Ascending aorta (tissue), 2 donors: ENCODE results near the gene GPR68. TPM values are rescaled to one million over a fixed set of nuclear protein-coding genes. Genes with fewer than 3 reads are reported as not detected.

ENCODE experiments used
- DNase-seq, 2 donors: peaks; one replicate each; pipeline ENCODE4 v3.0.0-alpha.2; 2019; ENCODE audit warnings: low spot score in 2 of 2
- H3K27ac ChIP-seq, 2 donors: fragments of 200-600 bp; sonication (generic); one replicate each; pipeline ENCODE4 v1.5.1; 2016 to 2017; ENCODE audit warnings: mild to moderate bottlenecking in 1 of 2
- H3K27me3 ChIP-seq: fragments of 200-600 bp; sonication (generic); one replicate; pipeline ENCODE4 v1.5.1; 2017
- H3K36me3 ChIP-seq, 2 donors: fragments of 200-600 bp; sonication (generic); one replicate each; pipeline ENCODE4 v1.5.1; 2016
- H3K4me1 ChIP-seq, 2 donors: fragments of 200-600 bp; sonication (generic); one replicate each; pipeline ENCODE4 v1.5.1; 2016 to 2017; ENCODE audit warnings: mild to moderate bottlenecking in 1 of 2
- H3K4me3 ChIP-seq, 2 donors: fragments of 200-600 bp; sonication (generic); one replicate each; pipeline ENCODE4 v1.5.1; 2016 to 2017; ENCODE audit warnings: mild to moderate bottlenecking in 1 of 2
- H3K9me3 ChIP-seq, 2 donors: fragments of 200-600 bp; sonication (generic); one replicate each; pipeline ENCODE4 v1.5.1; 2016
- intact Hi-C: fragments of 100-400 bp; cut with DNase I; formaldehyde crosslinking; loops from one replicate; pipeline ENCODE4 v1.15.1; 2023
- total RNA-seq: library from RNA; depleted of rRNA; stranded (reverse); fragments of >200 nt; gene quantifications from one replicate; pipeline ENCODE4 v1.1.0, GENCODE V29; 2016
- TF ChIP-seq, protein P1 (sequence below), 3 experiments: fragments of 200-600 bp in 2 of 3; fragments of 450-650 bp in 1 of 3; sonication (generic) in 2 of 3; IDR thresholded peaks; one replicate each; pipeline ENCODE4 v1.5.1; 2016 to 2019; ENCODE audit warnings: antibody characterized with exemption in 3 of 3, mild to moderate bottlenecking in 1 of 3, moderate library complexity in 1 of 3

The GPR68 gene
- total RNA-seq, 1 donor from 2014 or later: not detected

DNA sequence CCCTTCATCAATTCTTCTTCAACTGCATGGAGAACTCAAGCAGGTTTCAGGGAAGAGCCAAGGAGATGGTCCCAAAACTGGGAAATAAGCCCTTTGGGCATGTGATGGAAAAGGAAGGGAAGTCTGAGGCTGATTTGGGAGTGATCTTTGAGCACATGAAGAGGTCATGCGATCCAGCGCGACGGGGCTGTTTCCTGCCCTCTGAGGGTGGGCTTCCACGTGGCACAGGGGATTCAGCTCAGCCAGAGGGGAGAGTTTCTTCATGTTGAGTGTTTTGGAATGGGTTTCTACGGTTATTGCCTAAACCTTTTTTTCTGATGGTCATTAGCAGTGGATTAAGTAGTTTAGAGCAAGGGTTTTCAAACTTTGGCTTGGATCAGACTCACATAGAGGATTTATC is 30.2 kb downstream of the GPR68 start:
- Histone ChIP-seq H3K4me1 (no peaks in the 10 kb centered on the region), H3K9me3 (peaks cover 0 to 5% of the 10 kb centered on the region in 2 donors), H3K27me3 (no peaks in the 10 kb centered on the region), H3K4me3 (no peak overlapping the region), H3K36me3 (peaks cover 25 to 40% of the 10 kb centered on the region in 2 donors), H3K27ac (no peak overlapping the region)
- TF ChIP-seq, protein P1, sequence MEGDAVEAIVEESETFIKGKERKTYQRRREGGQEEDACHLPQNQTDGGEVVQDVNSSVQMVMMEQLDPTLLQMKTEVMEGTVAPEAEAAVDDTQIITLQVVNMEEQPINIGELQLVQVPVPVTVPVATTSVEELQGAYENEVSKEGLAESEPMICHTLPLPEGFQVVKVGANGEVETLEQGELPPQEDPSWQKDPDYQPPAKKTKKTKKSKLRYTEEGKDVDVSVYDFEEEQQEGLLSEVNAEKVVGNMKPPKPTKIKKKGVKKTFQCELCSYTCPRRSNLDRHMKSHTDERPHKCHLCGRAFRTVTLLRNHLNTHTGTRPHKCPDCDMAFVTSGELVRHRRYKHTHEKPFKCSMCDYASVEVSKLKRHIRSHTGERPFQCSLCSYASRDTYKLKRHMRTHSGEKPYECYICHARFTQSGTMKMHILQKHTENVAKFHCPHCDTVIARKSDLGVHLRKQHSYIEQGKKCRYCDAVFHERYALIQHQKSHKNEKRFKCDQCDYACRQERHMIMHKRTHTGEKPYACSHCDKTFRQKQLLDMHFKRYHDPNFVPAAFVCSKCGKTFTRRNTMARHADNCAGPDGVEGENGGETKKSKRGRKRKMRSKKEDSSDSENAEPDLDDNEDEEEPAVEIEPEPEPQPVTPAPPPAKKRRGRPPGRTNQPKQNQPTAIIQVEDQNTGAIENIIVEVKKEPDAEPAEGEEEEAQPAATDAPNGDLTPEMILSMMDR (IDR thresholded peaks at IDR 0.05): no peak
- no peak for DNase-seq
- intact Hi-C loops: no loop called here

DNA sequence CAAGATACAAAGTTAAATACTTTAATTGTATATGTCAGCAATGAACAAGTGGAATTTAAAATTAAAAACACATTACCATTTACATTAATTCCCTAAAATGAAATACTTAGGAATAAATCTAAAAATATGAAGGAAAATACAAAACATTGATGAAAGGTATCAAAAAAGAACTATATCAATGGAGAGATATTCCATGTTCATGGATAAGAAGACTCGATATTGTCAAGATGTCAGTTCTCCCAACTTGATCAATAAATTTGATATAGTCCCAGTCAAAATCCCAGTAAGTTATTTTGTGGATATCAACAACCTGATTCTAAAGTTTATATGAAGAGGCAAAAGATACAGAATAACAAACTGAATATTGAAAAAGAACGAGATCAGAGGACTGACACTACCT is 33.5 kb downstream of the GPR68 start:
- TF ChIP-seq, protein P1 (IDR thresholded peaks at IDR 0.05): no peak
- peaks cover 39 to 51% of the 10 kb centered on the region in 2 donors for H3K36me3 ChIP-seq

DNA sequence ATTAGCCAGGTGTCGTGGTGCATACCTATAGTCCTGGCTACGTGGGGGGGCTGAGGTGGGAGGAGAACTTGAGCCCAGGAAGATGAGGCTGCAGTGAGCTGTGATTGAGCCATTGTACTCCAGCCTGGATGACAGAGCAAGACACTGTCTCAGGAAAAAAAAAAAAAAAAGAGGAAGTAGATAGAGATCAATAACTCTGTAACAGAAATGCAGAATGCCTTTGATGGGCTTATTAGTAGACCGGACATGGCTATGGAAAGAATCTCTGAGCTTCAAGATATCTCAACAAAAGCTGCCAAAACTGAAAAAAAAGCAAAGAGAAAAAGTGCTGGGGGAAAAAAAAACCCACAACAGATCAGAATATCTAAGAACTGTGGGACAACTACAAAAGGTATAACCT is 37.5 kb downstream of the GPR68 start:
- Histone ChIP-seq H3K4me3 (no peak overlapping the region), H3K4me1 (no peaks in the 10 kb centered on the region), H3K27ac (no peak overlapping the region), H3K36me3 (peaks cover 50 to 67% of the 10 kb centered on the region in 2 donors), H3K27me3 (no peaks in the 10 kb centered on the region), H3K9me3 (peaks cover 0 to 5% of the 10 kb centered on the region in 2 donors)
- no peak for DNase-seq
- TF ChIP-seq, protein P1 (IDR thresholded peaks at IDR 0.05): no peak
- intact Hi-C loops: no loop called here

More for the DNA sequence above, 33.5 kb downstream of the GPR68 start:
- Histone ChIP-seq H3K4me3 (no peak overlapping the region), H3K27ac (no peak overlapping the region), H3K27me3 (no peaks in the 10 kb centered on the region), H3K4me1 (no peaks in the 10 kb centered on the region), H3K9me3 (peaks cover 0 to 5% of the 10 kb centered on the region in 2 donors)
- no peak for DNase-seq
- intact Hi-C loops: no loop called here

DNA sequence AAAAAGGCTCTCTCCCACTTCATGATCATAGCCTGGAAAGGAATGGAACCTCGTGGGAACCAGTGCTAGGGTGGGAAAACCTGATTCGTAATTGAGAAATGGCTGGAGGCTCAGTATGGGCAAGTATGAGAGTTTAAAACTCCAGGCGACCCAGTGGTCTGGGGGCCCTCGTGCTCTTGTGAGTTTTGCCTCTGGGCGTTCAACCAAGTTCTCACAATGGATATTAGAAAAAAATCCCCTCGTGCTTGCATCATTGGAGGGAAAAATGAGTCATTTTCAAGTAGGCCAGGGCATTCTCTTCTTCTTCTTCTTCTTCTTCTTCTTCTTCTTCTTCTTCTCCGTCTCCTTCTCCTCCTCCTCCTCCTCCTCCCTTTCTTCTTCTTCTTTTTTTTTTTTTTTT is 39.0 kb downstream of the GPR68 start:
- TF ChIP-seq, protein P1 (IDR thresholded peaks at IDR 0.05): no peak
- H3K4me1 ChIP-seq: no peaks in the 10 kb centered on the region
- H3K27ac ChIP-seq: no peak overlapping the region
- intact Hi-C loops: no loop called here
- DNase-seq: no peak
- no peaks in the 10 kb centered on the region for H3K27me3 ChIP-seq
- peaks cover 52 to 76% of the 10 kb centered on the region in 2 donors for H3K36me3 ChIP-seq
- H3K9me3 ChIP-seq: peaks cover 0 to 2% of the 10 kb centered on the region in 2 donors
- no peak overlapping the region for H3K4me3 ChIP-seq

DNA sequence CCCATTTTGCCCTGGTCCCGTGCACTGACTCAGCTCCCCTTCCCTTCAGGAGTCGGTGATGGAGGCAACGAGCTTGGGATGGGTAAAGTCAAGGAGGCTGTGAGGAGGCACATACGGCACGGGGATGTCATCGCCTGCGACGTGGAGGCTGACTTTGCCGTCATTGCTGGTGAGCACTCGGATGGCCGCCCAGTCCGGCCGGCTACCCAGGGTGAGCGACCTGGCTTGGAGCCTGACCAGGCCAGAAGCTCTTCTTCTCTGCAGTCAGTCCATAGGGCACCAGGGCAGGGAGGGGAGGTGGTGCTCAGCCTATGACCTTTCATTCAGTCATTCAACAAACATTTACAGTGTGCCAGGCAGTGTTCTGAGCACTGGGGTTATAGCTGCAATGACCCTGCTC is 39.8 kb downstream of the GPR68 start:
- no peak overlapping the region for H3K27ac ChIP-seq
- no peak for DNase-seq
- no peaks in the 10 kb centered on the region for H3K4me1 ChIP-seq
- TF ChIP-seq, protein P1 (IDR thresholded peaks at IDR 0.05): no peak
- intact Hi-C loops: no loop called here
- no peaks in the 10 kb centered on the region for H3K27me3 ChIP-seq
- H3K36me3 ChIP-seq: peaks cover 53 to 76% of the 10 kb centered on the region in 2 donors
- H3K9me3 ChIP-seq: no peaks in the 10 kb centered on the region
- H3K4me3 ChIP-seq: no peak overlapping the region
